Epithelial cell of esophagus (primary cell): ENCODE results near the gene CCM2.
"Not testable (repeated sequence)": the region's sequence is repeated elsewhere in the genome, so short reads cannot be mapped to it uniquely, and the experiment has no call there.

Source experiments
- DNase-seq: peaks from one replicate; pipeline ENCODE4 v3.0.0; 2010; ENCODE audit warnings: low read depth
- H3K4me3 ChIP-seq: 2 replicates; pipeline ENCODE4 v1.5.1; 2011; ENCODE audit warnings: mild to moderate bottlenecking, low read length, control low read depth
- TF ChIP-seq, protein P1 (sequence below): IDR thresholded peaks from 2 replicates; pipeline ENCODE4 v1.5.1; 2011; ENCODE audit warnings: low read depth, mild to moderate bottlenecking, low read length, control low read depth, inconsistent platforms; ENCODE audit not compliant: insufficient read depth; ENCODE audit errors: missing control alignments

The CCM2 gene

DNA sequence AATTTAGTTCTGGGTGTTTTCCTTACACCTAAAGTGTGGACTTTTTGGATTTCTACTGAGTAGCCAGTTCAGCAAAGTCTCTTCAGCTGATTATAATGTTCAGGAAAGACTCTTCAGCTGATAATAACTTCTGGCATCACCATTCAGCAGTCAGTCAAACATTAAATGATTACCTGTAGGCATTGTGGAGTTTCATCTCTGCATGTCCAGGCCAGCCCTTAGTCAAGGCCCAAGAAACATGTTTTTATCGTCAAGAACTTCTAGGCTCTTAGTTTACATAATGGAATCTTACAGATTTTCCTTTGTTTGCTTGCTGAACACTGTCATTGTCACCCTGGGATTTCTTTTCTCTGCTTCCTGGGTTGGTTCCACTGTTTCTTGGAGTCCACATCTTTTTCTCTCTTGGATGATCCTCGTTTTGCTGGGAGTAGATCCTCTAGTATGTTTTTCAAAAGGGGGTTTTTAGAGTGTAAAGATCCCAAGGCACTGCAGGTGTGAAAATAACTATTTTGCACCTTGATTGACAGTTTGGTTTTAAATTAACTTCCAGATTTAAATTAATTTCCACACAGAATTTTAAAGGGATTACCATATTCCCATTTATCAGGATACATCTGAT lies 24.2 kb downstream of the CCM2 start:
- TF ChIP-seq, protein P1, sequence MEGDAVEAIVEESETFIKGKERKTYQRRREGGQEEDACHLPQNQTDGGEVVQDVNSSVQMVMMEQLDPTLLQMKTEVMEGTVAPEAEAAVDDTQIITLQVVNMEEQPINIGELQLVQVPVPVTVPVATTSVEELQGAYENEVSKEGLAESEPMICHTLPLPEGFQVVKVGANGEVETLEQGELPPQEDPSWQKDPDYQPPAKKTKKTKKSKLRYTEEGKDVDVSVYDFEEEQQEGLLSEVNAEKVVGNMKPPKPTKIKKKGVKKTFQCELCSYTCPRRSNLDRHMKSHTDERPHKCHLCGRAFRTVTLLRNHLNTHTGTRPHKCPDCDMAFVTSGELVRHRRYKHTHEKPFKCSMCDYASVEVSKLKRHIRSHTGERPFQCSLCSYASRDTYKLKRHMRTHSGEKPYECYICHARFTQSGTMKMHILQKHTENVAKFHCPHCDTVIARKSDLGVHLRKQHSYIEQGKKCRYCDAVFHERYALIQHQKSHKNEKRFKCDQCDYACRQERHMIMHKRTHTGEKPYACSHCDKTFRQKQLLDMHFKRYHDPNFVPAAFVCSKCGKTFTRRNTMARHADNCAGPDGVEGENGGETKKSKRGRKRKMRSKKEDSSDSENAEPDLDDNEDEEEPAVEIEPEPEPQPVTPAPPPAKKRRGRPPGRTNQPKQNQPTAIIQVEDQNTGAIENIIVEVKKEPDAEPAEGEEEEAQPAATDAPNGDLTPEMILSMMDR, result no peak
- H3K4me3 ChIP-seq, result no peak overlapping the region
- peak; percentile 61 for DNase-seq

DNA sequence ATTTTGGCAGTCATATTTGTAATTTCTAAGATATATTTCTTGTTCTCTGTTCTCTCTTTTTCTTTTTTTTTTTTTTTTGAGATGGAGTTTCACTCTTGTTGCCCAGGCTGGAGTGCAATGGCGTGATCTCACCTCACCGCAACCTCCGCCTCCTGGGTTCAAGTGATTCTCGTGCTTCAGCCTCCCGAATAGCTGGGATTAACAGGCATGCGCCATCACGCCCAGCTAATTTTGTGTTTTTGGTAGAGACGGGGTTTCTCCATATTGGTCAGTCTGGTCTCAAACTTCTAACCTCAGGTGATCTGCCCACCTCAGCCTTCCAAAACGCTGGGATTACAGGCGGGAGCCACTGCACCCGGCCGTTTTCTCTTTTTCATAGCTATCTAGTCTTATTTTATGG lies 25.5 kb downstream of the CCM2 start:
- not testable (repeated sequence) for DNase-seq, H3K4me3 ChIP-seq

DNA sequence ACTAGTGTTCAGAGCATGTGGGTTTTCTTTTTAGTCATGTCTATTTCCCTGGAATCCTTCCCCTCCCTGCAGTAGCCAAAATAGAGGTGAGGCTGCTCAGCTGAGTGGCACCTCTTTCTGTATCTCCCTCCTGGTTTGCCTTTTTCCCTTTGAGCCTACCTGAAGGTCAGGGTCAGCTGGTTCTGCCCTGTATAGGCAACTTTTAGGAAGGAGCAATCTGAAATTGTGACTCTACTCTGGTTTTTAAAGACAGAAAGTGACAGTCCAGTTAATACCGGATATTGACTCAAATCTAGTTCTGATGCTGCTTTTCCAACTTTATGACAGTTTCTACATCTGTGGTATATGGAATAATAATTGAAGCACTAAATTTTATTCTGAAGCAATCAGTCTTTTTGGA lies 26.0 kb downstream of the CCM2 start:
- no peak overlapping the region for H3K4me3 ChIP-seq
- DNase-seq, result no peak
- TF ChIP-seq, protein P1, result no peak

DNA sequence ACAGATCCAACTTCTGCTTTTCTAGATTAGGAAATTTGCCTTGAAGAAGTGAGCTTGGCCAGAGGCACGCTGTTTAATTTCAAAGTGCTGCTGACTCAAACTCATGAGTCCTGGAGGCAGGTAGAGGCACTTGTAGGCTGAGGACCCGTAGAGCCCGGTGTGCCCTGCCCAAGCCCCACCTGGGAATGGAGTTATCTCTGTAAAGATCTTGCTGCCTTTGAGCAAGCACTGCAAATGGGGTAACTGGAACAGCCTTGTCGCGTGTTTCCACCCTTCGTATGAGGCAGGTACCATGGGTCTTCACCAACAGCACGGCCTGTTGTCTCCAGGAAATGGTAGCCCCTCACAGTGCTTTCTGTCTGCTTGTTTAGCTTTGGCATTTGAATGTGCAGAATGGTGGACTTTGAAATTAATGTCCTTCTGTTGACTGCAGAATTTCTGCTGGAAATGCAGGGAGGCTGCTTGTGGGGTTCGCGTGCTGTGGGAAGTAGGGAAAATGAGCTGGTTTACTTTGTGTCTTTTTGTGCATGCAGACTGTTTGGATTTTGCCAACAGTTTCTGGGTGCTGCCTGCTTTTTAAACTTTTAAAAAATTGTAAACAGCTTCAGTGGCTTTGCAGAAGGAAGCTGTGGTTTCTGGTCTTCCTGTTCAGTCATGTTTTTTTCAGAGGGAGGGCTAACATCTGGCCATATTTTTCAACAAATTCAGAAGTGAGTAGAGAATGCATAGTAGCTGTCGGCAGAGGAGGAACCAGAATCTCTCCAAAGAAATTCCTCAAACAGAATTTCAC lies 27.2 kb downstream of the CCM2 start:
- H3K4me3 ChIP-seq, result no peak overlapping the region
- TF ChIP-seq, protein P1, result no peak
- DNase-seq, result peak; percentile 56

DNA sequence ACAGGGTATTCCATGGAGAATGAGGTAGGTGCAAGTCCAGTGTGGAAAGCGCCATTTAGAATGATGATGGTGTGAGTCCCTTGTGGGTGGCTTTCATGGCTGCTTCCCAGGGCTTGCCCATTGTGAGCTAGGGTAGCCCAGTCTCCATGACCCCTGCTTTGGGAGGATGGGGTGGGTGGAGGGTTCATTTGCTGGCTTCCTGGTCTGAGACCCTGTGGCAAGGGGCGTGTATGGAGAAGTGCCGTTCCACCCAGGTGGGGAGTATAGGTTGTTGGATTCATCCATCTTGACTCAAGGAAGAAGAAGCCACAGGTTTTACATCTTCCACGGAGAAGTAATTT lies 27.7 kb downstream of the CCM2 start:
- no peak overlapping the region for H3K4me3 ChIP-seq
- TF ChIP-seq, protein P1, result no peak
- no peak for DNase-seq

DNA sequence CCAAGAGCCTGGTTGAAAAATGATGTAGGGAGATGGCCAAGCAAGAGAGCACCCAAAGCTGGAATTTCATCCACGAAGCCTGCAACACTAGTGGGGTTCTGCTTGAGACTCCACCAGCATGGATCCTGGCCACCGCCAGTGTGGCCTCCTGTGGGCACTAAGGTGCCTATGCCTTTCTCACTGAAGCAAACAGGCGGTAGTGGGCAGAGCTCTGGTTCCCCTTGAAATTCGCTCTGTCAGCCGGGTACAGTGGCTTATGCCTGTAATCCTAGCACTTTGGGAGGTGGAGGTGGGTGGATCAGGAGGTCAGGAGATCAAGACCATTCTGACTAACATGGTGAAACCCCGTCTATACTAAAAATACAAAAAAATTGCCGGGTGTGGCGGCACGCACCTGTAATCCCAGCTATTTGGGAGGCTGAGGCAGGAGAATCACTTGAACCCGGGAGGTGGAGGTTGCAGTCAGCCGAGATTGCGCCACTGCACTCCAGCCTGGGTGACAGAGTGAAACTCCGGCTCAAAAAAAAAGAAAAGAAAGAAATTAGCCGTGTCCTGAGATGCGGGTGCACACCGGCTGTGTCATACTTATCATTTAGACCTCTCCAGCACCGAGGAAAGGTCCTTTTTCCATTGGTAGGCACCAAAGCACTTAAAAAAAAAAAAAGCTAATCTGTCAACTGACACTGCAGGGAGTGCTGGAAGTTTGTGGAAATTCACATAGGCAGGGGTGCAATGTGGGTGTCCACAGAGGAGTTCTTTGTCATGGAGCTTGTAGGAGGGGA lies 28.3 kb downstream of the CCM2 start:
- DNase-seq, result no peak

DNA sequence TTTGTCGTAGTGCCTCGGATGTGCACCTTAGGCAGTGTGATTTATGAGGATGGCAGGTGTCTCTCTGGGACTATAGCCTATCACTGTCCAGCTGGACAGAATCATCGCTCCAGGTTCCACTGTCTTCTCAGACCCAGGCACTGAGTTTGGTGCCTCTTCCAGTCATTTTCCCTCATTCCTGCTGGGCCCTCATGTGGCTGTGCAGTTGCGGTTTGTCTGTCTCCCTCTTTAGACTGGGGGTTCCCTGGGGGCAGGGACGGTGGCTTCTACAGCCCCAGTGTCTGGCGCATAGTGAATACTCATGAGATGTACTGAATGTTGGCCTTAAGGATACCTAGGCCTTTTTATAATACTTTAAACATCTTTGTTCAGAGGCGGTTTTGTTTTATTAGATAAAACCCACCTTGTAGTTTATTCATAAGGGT lies 28.9 kb downstream of the CCM2 start:
- TF ChIP-seq, protein P1, result no peak
- DNase-seq, result no peak
- no peak overlapping the region for H3K4me3 ChIP-seq

More for the DNA sequence above, 28.3 kb downstream of the CCM2 start:
- TF ChIP-seq, protein P1, result no peak
- H3K4me3 ChIP-seq, result no peak overlapping the region
